ENCODE results near the gene CCDC127. TPM values are rescaled to one million over a fixed set of nuclear protein-coding genes. Genes with fewer than 3 reads are reported as not detected.
"Not testable (repeated sequence)": the region's sequence is repeated elsewhere in the genome, so short reads cannot be mapped to it uniquely, and the experiment has no call there.

CCDC127 gene
- total and polyA plus RNA-seq, 2 donors (not counting 3 experiments of a cell fraction or from before 2014, with no cell fraction given): 3.4 to 6.3 TPM

DNA sequence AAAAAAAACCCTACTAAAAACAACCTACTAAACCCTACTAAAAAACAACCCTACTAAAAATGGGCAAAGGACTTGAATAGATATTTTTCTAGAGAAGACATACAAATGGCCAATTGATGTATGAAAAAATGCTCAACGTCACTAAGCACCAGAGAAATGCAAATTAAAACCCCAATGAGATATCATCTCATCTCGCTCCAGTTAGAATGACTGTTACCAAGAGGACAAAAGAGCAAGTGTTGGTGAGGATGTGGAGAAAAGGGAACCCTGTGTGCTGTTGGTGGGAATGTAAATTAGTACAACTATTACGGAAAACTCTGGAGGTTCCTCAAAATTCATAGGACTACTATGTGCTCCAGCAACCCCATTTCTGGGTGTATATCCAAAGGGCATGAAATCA lies 10.9 kb upstream of the CCDC127 start:
- Histone ChIP-seq H3K79me2 (ENCODE audit: control insufficient read depth, insufficient read depth, low read length) (peaks cover 28% of the 10 kb centered on the region), H3K4me3 (replicated peaks in 1 of 3; ENCODE audit: insufficient read depth in 1 of 3, low read depth in 1 of 3, low read length in 3 of 3) (no peak overlapping the region), H3K9me1 (replicated peaks; ENCODE audit: control insufficient read depth, extremely low read depth, insufficient read depth, low read length) (no peaks in the 10 kb centered on the region), H3K27me3 (ENCODE audit: control insufficient read depth in 2 of 2, insufficient read depth in 2 of 2, low read length in 2 of 2) (no peaks in the 10 kb centered on the region), H3K4me1 (ENCODE audit: control insufficient read depth, extremely low read depth, insufficient read depth, low read length) (peaks cover 2% of the 10 kb centered on the region), H3K9ac (replicated peaks; ENCODE audit: extremely low read depth, insufficient read depth, low read length) (no peak overlapping the region), H3K36me3 (ENCODE audit: control insufficient read depth in 2 of 2, extremely low read depth in 1 of 2, insufficient read depth in 2 of 2, low read length in 2 of 2) (peaks cover 27 to 48% of the 10 kb centered on the region in 2 experiments), H3K9me3 (replicated peaks; ENCODE audit: control insufficient read depth, insufficient read depth, low read length) (no peaks in the 10 kb centered on the region), H2AFZ (ENCODE audit: low read depth, low read length) (no peak overlapping the region), H4K20me1 (replicated peaks; ENCODE audit: control insufficient read depth, extremely low read depth, insufficient read depth, low read length) (no peaks in the 10 kb centered on the region), H3K27ac (ENCODE audit: insufficient read depth, low read depth, low read length) (no peak overlapping the region), H3K4me2 (ENCODE audit: insufficient read depth, low read length) (no peak overlapping the region)
- dilution Hi-C loops (cut with MboI; ENCODE audit: extremely low pct_ligation_motif_present, low sequenced_read_pairs): no loop called here
- intact Hi-C loops (cut with micrococcal nuclease): no loop called here
- POLR2A ChIA-PET: no interaction called here
- DNase-seq (ENCODE audit: low read depth, low spot score): no peak
- CTCF ChIA-PET: no interaction called here
- no peak for FAIRE-seq
- no peak for TF ChIP-seq CTCF (IDR thresholded peaks at IDR 0.05; ENCODE audit: extremely low read depth in 1 of 2, insufficient read depth in 1 of 2, low read depth in 1 of 2, low read length in 2 of 2)
- no peak for TF ChIP-seq POLR2AphosphoS5 (IDR thresholded peaks at IDR 0.05; ENCODE audit: insufficient read depth, low read depth, low read length)
- no peak for TF ChIP-seq MYC (IDR thresholded peaks at IDR 0.05; ENCODE audit: low read depth, low read length)
- TF ChIP-seq MAX (IDR thresholded peaks at IDR 0.05; ENCODE audit: insufficient read depth, insufficient read length): no peak
- no peak for TF ChIP-seq JUN (IDR thresholded peaks at IDR 0.05; ENCODE audit: borderline replicate concordance, insufficient read depth, insufficient read length, low read depth)
- no peak for TF ChIP-seq FOS (IDR thresholded peaks at IDR 0.05; ENCODE audit: borderline replicate concordance, insufficient read depth, low read length)
- no peak for TF ChIP-seq GATA2 (IDR thresholded peaks at IDR 0.05; ENCODE audit: insufficient read depth, insufficient read length, low read depth, low read length)
- no peak for TF ChIP-seq EZH2 (IDR thresholded peaks at IDR 0.05; ENCODE audit: borderline replicate concordance, low read depth, low read length, severe bottlenecking)
- TF ChIP-seq POLR2A (IDR thresholded peaks at IDR 0.05; ENCODE audit: low read depth, low read length): no peak
- BruUV-seq (replicated peaks): no TSS peak

DNA sequence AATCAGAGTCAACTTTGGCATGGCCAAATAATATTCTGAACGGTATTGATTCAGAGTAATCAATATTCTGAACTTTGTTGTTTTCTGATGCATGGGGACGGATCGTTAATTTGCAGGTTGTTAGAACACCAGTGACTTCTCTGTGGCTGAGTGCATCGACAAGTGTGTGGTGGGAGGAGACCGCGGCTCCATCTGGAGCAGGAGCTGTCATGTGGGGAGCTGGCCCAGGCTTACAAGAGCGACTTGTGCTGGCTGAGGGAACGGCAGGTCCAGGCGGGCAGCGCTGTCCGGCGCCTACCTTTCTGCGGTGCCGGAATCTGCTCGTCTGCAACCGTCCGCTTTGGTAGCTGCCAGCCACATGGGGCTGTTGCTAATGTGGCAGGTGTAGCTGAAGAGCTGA lies 9.4 kb upstream of the CCDC127 start:
- CTCF ChIA-PET; H3K4me3 ChIP-seq (replicated peaks in 1 of 3; ENCODE audit: insufficient read depth in 1 of 3, low read depth in 1 of 3, low read length in 3 of 3); DNase-seq (ENCODE audit: low read depth, low spot score); H2AFZ ChIP-seq (ENCODE audit: low read depth, low read length); POLR2A ChIA-PET; H3K9me1 ChIP-seq (replicated peaks; ENCODE audit: control insufficient read depth, extremely low read depth, insufficient read depth, low read length); H3K27ac ChIP-seq (ENCODE audit: insufficient read depth, low read depth, low read length); intact Hi-C loops (cut with micrococcal nuclease); H3K9ac ChIP-seq (replicated peaks; ENCODE audit: extremely low read depth, insufficient read depth, low read length); FAIRE-seq; dilution Hi-C loops (cut with MboI; ENCODE audit: extremely low pct_ligation_motif_present, low sequenced_read_pairs); H3K9me3 ChIP-seq (replicated peaks; ENCODE audit: control insufficient read depth, insufficient read depth, low read length); BruUV-seq (replicated peaks); H3K4me2 ChIP-seq (ENCODE audit: insufficient read depth, low read length); H3K27me3 ChIP-seq (ENCODE audit: control insufficient read depth in 2 of 2, insufficient read depth in 2 of 2, low read length in 2 of 2); H4K20me1 ChIP-seq (replicated peaks; ENCODE audit: control insufficient read depth, extremely low read depth, insufficient read depth, low read length): not testable (repeated sequence)
- Histone ChIP-seq H3K36me3 (ENCODE audit: control insufficient read depth in 2 of 2, extremely low read depth in 1 of 2, insufficient read depth in 2 of 2, low read length in 2 of 2) (peaks cover 27 to 43% of the 10 kb centered on the region in 2 experiments), H3K4me1 (ENCODE audit: control insufficient read depth, extremely low read depth, insufficient read depth, low read length) (peaks cover 18% of the 10 kb centered on the region), H3K79me2 (ENCODE audit: control insufficient read depth, insufficient read depth, low read length) (peaks cover 41% of the 10 kb centered on the region)

Data from endothelial cell of umbilical vein (primary cell).